ENCODE measurements around the gene ZNF462.
A peak's percentile ranks its signal among the peaks of the same experiment; 100 is the strongest.
"Not testable (repeated sequence)": the region's sequence is repeated elsewhere in the genome, so short reads cannot be mapped to it uniquely, and the experiment has no call there.

ZNF462 gene, protein sequence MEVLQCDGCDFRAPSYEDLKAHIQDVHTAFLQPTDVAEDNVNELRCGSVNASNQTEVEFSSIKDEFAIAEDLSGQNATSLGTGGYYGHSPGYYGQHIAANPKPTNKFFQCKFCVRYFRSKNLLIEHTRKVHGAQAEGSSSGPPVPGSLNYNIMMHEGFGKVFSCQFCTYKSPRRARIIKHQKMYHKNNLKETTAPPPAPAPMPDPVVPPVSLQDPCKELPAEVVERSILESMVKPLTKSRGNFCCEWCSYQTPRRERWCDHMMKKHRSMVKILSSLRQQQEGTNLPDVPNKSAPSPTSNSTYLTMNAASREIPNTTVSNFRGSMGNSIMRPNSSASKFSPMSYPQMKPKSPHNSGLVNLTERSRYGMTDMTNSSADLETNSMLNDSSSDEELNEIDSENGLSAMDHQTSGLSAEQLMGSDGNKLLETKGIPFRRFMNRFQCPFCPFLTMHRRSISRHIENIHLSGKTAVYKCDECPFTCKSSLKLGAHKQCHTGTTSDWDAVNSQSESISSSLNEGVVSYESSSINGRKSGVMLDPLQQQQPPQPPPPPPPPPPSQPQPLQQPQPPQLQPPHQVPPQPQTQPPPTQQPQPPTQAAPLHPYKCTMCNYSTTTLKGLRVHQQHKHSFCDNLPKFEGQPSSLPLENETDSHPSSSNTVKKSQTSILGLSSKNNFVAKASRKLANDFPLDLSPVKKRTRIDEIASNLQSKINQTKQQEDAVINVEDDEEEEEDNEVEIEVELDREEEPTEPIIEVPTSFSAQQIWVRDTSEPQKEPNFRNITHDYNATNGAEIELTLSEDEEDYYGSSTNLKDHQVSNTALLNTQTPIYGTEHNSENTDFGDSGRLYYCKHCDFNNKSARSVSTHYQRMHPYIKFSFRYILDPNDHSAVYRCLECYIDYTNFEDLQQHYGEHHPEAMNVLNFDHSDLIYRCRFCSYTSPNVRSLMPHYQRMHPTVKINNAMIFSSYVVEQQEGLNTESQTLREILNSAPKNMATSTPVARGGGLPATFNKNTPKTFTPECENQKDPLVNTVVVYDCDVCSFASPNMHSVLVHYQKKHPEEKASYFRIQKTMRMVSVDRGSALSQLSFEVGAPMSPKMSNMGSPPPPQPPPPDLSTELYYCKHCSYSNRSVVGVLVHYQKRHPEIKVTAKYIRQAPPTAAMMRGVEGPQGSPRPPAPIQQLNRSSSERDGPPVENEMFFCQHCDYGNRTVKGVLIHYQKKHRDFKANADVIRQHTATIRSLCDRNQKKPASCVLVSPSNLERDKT (N-terminal part only)

DNA sequence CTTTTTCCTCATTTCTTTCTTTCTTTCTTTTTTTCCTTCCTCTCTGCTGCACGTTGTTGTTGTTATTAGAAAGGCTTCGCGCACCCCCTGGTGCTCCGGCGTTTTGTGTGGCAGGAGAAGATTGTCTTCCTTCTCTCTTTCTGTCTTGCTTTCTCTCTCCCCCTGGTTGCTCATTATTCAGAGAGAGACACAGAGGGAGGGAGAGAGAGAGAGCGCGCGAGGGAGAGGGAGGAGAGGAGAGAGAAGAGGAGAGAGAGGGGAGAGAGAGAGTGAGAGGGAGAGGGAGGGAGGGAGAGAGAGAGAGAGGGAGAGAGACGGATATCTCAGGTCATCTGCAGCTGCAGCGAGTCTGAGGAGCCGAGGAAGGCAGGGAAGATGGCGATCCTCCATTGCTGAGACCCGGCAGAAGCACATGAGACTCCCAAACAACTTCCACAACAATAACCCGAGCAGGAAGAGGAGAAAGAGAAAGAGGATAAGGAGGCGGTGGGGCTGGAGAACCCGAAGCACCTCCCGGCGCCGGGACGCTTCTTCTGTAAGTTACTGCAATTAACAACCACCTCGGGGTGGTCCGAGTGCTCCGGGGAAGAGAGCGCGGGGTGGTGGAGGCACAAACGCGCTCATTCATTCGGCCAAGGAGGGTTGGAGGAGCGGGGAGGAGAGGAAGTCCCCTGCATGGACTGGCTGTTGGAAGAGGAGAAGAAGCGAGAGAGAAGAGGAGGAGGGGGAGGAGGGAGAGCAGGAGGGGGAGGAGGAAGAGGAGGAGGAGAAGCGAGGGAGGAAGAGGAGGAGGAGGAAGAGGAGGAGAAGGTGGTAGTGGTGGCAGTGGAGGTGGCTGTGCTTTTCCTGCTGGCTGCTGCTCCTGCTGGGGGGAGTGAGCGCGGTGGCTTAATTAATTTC lies at the start of gene ZNF462:
Gene ZNF462, plus strand, starts transcription at position 346 of the 900 bp plus-strand sequence. CDS start 60,218 bp downstream, outside the sequence.
- peak; percentile 34 for DNase-seq

GRCh38 chr9:106816524-106816923 lies 46.4 kb upstream of the ZNF462 start:
- no peak for DNase-seq

DNA sequence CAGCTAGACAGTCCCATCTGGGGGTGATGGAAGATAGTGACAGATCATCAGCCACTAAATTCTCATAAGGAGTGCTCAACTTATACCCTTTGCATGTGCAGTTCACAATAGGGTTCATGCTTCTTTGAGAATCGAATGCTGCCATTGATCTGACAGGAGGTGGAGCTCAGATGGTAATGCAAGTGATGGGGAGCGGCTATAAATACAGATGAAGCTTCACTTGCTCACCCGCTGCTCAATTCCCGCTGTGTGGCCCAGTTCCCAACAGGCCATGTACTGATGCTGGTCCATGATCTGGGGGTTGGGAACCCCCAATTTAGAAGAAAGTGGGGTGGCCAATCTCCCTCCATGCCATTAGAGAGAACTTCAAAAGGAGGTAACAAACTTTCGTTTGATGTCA lies 44.9 kb upstream of the ZNF462 start:
- no peak for DNase-seq

GRCh38 chr9:106820866-106821265 lies 42.1 kb upstream of the ZNF462 start:
- DNase-seq = no peak

DNA sequence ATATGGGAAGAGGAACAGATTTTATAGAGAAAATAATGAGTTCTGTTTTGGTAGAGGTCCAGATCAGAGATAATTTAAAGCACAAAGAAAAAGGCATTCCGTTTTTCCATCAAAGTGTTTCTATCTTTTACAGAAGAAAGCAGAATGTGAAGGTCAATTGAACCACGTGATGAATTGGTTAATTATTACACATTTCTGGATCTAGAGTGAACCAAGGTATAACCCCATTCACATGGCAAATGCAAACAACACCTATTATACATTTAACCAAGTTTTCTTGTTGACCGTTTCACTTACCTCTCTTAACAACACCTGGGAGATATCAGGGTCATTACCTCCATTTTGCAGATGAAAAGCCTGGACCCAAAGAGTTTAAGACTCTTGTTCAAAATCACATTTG lies 34.9 kb upstream of the ZNF462 start:
- no peak for DNase-seq

- DNase-seq = no peak
Observed at GRCh38 chr9:106828965-106829364, 34.0 kb upstream of the ZNF462 start.

DNA sequence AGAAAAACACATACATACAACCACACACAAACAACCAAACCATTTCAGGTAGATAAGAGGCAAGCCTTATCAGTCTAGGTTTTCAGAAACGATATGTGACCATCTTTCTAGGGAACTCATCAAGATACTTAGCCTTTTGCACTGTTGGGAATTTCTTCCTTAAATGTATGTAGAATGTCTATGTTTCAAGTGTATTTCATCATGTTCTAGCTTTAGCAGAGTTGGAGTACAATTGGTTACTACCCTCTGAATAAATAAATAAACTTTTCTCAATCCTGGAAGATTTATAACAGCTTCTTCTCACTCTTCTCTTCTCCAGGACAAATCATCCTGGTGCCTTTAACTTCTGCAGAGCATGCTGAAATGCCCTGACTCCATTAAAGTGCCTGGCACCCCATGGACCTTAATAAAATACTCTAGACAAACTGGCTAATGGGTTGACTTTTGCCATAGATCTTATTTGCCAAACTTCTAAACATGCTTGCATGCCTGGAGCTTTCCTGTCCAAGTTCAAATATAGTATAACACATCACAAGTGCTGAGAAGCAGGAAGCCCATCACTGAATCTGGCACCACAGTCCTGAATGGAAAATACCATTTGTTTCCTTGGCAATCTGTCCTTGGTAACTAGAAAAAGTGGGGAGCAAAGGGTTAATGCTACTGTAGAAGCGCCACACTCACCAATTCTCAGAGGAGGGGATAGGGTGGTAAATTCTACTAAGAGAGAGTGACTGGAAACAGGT lies 33.1 kb upstream of the ZNF462 start:
- no peak for DNase-seq

- DNase-seq = no peak
Observed at GRCh38 chr9:106830527-106831150, 32.3 kb upstream of the ZNF462 start.

DNA sequence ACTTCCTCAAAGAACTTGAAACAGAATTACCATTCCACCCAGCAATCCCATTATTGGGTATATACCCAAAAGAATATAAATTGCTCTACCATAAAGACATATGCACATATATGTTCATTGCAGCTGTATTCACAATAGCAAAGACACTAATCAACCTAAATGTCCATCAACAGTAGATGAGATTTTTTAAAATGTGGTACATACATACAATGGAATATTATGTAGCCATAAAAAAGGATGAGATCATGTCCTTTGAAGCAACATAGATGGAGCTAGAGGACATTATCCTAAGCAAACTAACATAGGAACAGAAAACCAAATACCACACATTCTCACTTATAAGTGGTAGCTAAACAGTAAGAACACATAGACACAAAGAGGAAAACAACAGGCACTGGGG lies 28.1 kb upstream of the ZNF462 start:
- no peak for DNase-seq

DNA sequence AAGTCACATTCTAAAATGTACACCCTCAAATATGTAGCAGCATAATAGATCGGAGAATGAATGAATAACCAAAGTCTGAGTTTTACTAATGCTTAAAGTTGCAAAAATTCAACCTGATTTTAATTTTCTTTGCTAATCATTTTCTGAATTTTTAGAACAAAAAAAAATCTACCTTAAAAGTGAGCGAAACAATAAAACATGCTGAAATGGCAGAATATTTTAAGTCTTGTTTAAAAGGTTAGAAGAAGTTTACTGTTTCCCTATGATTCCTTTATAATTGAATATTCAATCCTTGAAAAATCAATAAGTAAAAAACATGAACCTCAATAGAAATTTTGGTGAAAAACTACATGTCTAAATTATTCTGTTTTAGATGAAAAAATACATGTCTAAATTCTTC lies 27.1 kb upstream of the ZNF462 start:
- no peak for DNase-seq

DNA sequence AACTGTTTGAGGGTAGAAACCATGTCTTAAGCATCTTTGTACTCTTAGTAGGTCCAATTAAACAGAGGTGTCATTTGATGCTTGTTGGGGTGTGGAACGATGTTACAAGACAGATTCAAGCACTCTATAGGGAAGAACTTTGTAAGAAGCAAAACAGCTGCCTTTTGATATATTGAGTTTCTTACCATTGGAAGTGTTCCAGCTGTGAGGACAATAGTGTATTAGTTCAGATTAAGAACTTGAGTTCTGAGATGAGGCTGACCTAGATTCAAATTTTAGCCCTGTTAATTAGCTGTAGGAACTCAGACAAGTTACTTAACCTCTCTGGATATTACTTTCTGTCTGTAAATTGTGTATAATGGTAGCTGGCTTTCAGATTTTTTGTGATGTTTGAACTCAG lies 19.6 kb upstream of the ZNF462 start:
- no peak for DNase-seq

DNA sequence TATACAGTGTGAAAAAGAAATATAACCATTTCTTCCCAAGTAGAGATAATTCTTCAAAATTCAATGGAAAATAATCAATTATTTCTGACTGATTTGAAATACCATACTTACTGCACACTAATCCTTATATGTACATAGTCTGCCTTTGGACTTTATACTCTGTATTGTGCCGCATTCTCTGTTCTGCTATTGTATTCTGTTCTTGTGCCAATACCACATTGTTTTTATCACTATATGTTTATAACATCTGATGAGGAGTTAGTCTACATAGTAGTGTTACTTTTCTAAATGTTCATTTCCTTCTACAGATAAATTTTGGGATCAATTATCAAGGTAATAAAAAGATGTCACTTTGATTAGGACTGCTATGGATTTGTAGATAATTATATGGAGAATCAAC lies 16.7 kb upstream of the ZNF462 start:
- no peak for DNase-seq

GRCh38 chr9:106846857-106847256 lies 16.1 kb upstream of the ZNF462 start:
- no peak for DNase-seq

GRCh38 chr9:106851640-106852039 lies 11.3 kb upstream of the ZNF462 start:
- DNase-seq = not testable (repeated sequence)

DNA sequence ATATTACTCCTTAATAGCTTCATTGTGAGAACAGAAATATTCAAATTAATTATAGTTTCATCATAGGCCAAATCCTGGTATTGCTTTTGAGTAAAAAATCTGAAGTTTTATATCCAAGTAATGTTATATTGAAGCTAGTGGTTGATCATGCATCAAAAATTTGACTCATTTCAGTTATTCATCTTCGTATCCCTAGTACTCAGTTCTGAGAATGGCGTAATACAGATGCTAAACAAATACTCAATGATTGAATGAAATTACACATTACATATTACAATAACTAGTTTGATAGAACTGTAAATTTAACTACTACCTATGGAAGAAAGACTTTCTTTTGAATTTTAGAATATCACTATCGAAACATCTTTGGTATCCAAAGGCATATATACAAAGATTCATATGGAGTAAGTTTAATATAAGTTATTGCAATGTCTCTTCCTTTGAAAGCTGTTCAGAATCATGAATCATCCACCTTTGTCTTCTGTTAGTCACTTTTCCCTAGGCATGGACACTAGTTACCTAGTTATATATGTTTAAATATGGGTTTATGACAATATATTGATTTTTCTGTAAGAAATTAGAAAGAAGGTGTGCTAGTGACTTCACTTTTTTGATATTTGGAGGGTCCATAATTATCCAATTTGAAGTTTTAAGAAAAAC lies 5.0 kb upstream of the ZNF462 start:
- DNase-seq = no peak

DNA sequence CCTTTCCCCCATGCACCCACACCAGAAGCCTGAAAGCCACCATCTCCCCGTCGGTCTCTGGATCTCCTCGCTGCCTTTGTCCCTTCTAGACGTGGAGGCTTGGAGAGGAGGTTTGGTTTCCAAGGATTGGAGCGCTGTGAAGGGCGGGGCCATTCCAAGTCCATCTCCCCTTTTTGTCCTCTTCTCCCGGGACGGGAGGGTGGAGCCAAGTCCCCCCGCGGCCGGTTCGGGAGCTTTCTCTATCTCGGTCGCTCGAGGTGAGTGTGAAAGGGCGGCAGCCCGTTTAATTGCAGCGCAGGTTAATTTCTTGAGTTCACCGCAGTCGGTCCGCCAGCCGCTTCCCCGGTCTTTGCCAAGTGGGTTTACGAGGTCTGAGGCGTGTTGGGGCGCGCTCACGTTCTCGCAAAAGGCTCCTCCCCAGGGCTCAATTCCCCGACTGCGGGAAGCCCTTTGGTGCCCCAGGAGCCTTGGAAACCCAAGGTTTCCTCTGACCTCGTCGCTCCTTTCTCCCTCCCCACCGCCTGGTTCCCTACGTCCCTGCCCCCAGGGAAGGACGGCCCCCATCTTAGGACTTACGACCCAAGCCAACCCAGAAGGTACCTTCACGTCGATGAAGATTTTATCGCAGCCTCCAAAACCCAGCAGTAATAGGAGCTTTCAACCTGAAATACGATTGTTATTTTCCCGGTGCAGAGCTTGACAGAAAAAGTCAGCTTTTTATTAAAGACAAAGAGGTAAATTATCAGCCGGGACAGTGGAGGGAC lies 2.8 kb upstream of the ZNF462 start:
- no peak for DNase-seq

- DNase-seq = no peak
Observed at GRCh38 chr9:106860721-106861639, 2.0 kb upstream of the ZNF462 start.

DNA sequence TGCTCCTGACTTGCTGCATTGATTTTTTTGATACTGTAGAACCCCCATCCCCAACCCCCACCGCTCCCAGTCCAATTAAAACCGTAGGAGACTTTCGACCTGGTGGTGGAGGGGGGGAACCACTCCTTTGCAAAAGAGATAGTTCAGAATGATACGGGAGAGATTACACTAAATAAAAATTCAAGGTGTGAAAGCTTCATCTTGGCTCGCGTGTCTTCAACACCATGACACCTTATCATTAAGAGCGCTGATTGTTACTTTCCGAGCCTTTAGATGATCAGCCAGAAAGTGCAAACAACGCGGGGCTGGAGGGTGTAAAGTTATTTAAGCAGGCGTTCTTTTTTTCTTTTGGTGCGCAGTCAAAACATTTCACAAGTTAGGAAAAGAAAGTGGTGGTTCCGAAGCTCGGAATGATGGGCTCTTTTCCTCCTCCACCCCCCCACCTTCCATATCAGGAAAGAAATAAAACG lies 1.3 kb upstream of the ZNF462 start:
- DNase-seq = peak; percentile 9
